GM12873 (cell line): ENCODE data around the gene PAFAH1B2.

Experiments used
- CTCF ChIP-seq: IDR thresholded peaks from 2 replicates; pipeline ENCODE4 v1.5.1; 2012; ENCODE audit warnings: low read depth, mild to moderate bottlenecking, moderate library complexity, low read length, control low read depth; ENCODE audit not compliant: insufficient read depth; ENCODE audit errors: missing control alignments

The PAFAH1B2 gene

GRCh38 chr11:117159892-117160291, 15.8 kb downstream of the PAFAH1B2 start:
- TF ChIP-seq CTCF: no peak

- TF ChIP-seq CTCF: no peak
Observed at GRCh38 chr11:117160826-117161225, 16.7 kb downstream of the PAFAH1B2 start.

- no peak for TF ChIP-seq CTCF
Observed at GRCh38 chr11:117166491-117166890, 22.4 kb downstream of the PAFAH1B2 start.

GRCh38 chr11:117169736-117170135, 25.6 kb downstream of the PAFAH1B2 start:
- TF ChIP-seq CTCF: no peak

- TF ChIP-seq CTCF: no peak
Observed at GRCh38 chr11:117170210-117170609, 26.1 kb downstream of the PAFAH1B2 start.

GRCh38 chr11:117171007-117171403, 26.9 kb downstream of the PAFAH1B2 start:
- TF ChIP-seq CTCF: no peak

GRCh38 chr11:117171404-117172061, 27.4 kb downstream of the PAFAH1B2 start:
- no peak for TF ChIP-seq CTCF
